Subcutaneous adipose tissue (tissue), 4 donors: ENCODE measurements around the gene THBS3. TPM values are rescaled to one million over a fixed set of nuclear protein-coding genes. Genes with fewer than 3 reads are reported as not detected.

Experiments used
- total RNA-seq, 4 donors: library from RNA; depleted of rRNA; stranded (reverse); fragments of >200 nt; gene quantifications; one replicate each; pipeline ENCODE4 v1.1.0, GENCODE V29; 2016
- TF ChIP-seq, protein P1 (sequence below): fragments of 450-650 bp; IDR thresholded peaks from one replicate; pipeline ENCODE4 v1.5.1; 2016; ENCODE audit warnings: low read depth, mild to moderate bottlenecking, control low read depth, antibody characterized with exemption, moderate library complexity

THBS3 gene
- total RNA-seq, 4 donors from 2014 or later, result 8.8 to 21.1 (median 15.6) TPM

DNA sequence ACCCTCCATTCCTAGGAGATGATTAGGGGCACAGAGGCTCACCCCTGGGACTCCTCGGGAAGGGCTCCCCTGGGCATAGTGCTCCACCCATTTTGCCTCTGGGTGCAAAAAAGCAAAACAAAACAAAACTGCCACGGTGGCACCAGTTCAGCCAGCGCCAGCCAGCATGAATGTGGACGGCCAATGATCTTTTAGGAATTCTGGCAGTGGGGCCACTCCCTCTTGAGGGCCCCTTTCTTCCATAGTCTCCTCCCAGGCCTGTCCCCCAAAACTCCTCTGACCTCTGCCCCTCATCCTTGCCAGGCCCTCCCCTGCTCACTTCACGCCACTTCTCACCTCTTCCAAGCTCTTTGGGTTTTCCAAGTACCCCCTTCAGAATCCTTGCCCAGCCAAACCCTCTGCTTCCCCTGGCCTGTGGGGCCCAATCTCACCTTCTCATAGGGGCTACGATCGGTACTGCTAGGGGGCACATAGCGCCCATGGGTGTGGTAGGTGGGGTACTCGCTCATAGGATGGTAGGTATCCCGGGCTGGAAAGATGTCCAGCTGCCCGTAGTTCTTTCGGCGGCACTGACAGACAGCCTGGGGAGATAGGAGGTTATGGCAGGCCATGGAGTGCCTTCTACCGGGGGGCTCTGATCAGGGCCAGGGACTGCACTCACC is 20.8 kb downstream of the THBS3 start:
- TF ChIP-seq, protein P1, sequence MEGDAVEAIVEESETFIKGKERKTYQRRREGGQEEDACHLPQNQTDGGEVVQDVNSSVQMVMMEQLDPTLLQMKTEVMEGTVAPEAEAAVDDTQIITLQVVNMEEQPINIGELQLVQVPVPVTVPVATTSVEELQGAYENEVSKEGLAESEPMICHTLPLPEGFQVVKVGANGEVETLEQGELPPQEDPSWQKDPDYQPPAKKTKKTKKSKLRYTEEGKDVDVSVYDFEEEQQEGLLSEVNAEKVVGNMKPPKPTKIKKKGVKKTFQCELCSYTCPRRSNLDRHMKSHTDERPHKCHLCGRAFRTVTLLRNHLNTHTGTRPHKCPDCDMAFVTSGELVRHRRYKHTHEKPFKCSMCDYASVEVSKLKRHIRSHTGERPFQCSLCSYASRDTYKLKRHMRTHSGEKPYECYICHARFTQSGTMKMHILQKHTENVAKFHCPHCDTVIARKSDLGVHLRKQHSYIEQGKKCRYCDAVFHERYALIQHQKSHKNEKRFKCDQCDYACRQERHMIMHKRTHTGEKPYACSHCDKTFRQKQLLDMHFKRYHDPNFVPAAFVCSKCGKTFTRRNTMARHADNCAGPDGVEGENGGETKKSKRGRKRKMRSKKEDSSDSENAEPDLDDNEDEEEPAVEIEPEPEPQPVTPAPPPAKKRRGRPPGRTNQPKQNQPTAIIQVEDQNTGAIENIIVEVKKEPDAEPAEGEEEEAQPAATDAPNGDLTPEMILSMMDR, result no peak

DNA sequence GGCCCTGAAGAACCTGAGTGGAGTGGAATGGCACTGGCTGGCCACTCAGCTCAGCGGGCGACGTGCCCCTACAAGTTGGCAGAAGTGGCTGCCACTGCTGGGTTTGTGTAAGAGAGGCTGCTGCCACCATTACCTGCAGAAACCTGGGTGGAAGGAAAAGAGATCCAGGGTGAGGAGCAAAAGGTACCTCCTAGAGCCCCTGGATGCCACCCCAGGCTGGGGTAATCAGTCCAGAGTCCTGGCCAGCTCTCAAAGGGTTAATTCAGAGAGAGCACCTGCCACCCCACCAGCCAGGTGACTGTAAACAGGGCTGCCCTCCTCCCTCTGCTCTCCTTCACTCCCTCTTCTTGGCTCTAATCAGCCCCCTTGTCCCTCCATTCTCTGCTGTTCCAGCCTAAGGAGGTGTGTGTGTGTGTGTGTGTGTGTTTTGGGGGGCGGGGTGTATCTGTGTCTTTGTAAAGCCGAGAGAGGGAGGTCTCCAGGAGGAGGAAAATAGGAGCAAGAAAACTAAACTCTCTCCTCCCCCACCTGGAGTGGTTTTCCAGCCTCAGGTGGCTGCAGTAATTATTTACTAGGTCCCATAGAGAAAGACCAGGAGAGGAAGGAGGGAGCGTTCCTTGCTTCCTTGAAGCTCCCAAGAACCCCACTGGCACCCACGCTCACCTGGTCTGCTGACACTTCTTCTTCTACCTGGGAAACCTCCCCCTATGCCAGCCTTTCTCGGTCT is 21.5 kb downstream of the THBS3 start:
- TF ChIP-seq, protein P1, result no peak

DNA sequence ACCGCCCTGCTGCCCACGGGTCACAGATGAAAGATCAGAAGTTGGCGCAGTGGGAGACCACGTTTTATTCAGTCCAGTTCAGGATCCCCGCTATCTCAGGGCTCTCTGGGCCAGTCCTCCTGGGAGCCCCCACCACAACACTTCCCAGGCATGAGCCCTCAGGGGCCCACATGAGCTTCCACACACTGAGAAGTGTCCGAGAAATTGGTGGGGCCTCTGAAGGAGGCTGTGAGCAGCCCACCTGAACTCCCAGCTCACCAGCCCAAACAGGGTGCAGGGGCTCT is 22.0 kb downstream of the THBS3 start:
- TF ChIP-seq, protein P1, result no peak

DNA sequence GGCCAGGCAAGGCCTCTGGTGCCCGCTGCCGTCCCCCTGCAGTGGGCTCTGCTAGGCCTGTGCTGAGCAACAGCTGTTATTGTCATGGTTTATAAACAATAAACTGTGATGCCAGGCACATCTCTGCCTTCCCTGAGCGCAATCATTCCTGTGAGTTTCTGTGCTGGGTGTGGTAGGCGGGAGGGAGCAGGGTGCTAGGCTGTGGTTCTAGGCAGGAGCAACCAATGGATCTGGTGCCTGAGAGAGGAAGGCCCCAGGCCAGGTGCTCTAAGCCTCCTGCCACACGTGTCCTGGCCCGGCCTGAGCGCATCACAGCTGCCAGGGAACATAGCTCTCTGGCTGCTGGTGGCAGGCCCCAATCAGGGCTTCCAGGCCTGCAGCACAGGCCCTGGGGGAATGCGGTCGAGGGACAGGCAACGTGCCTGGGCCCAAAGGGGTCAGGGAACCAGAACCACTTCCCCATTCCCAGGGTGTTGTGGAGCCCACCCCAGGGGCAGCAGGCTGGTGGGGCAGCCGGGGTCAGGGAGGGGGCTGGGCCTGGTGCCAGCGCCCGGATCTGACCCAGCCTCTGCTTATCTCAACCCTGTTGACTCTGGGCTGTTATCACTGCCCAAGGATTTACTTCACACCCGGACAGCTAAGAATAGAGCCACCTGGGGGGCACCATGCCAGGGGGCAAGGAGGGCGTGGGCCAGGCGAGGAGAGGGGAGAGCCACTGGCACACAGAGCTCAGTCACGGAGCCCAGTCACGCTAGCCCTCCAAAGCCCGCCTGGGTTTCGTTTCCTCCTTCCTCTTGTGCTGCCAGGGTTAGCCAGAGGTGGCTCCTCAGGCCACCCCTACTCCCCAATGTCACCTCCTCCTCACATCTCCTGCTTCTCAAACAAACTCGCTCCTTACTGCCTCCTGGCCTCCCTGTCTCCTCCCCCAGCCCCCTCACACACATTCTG is 22.6 kb downstream of the THBS3 start:
- TF ChIP-seq, protein P1, result no peak

GRCh38 chr1:155184351-155184811 is 23.3 kb downstream of the THBS3 start:
- TF ChIP-seq, protein P1, result no peak

- TF ChIP-seq, protein P1, result no peak
Measured at GRCh38 chr1:155183775-155184221, 23.9 kb downstream of the THBS3 start.
